GM18507 (cell line): ENCODE data around the gene HMCN2.

ENCODE experiments used
- DNase-seq: peaks from one replicate; pipeline ENCODE4 v3.0.0; 2011; ENCODE audit warnings: low read depth; ENCODE audit not compliant: insufficient read length; ENCODE audit errors: extremely low spot score
- FAIRE-seq: peaks from 2 replicates; lab custom pipeline; 2011; peaks lifted over from hg19 to GRCh38; lab: Jason Lieb, UNC

HMCN2 gene

DNA sequence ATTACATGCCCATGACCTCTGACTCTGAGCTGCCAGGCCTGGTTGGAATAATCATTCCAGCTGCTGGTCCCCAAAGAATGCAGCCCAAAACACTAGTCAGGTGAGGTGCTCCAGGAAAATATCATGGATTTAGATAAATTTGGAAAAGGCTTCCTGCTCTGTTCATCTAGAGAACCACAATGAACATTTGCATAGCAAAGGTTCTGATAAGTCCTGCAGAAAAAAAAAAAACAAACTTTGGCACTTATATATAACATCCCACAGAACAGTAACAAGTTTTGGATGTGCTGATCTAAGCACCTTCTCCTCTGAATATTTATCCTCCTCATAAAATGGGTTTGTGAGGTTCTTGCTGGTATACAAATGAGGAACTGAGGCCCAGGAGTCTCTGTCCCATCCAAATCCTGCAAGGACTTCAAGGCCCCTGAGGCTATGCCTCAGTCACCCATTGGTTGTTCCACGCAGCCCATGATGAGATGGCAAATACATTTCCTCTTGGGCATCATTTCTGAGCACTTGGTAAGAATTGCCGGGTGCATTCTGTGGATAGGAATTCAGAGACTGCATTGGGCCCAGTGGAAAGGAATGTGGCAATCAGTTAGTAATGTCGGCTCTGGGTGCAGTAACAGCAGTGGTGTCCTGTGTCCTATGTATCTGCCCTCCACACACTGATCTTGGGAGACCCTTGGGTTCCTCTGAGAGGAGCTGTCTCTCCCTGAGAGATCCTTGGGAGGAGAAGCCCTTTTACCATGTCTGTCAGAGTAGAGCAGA is 105.8 kb downstream of the HMCN2 start:
- no peak for DNase-seq
- no peak for FAIRE-seq

DNA sequence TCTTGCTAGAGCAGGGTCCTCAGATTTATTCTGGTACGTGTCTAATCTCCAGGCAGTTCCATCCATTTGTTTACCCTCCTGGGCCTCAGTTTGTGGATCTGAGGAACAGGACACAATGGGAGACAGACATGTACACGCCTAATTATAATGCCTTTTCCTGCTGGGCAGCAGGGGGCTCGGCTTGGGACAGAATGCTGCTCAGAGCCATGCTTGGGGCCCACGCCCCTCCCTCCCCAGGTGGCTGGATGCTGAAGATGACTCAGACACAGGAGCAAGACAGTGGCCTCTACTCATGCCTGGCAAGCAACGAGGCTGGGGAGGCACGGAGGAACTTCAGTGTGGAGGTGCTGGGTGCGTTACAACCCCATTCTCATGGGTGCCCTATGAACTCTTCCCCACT is 106.5 kb downstream of the HMCN2 start:
- FAIRE-seq (no peak), DNase-seq (no peak)

- FAIRE-seq = no peak
- DNase-seq = no peak
Measured at GRCh38 chr9:130373679-130374325, 108.2 kb downstream of the HMCN2 start.

DNA sequence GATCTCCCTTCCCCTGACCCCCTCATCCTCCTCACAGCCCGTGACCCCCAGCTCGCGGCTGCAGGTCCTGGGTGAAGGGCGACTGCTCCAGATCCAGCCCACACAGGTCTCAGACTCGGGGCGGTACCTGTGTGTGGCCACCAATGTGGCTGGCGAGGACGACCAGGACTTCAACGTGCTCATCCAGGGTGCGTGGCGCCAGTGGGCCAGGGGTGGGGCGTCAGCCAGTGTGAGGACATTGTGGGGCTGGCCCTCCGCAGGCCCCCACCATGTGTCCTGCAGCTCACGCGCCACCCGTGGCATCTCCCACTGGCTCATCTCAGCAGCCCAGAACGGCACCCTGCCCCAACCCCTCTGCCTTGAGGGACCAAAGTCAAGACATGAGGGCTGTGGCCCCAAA is 112.1 kb downstream of the HMCN2 start:
- no peak for FAIRE-seq
- no peak for DNase-seq

- no peak for DNase-seq
- FAIRE-seq = no peak
Measured at GRCh38 chr9:130378875-130379648, 113.5 kb downstream of the HMCN2 start.

GRCh38 chr9:130379649-130379970 is 114.0 kb downstream of the HMCN2 start:
- no peak for FAIRE-seq
- no peak for DNase-seq

DNA sequence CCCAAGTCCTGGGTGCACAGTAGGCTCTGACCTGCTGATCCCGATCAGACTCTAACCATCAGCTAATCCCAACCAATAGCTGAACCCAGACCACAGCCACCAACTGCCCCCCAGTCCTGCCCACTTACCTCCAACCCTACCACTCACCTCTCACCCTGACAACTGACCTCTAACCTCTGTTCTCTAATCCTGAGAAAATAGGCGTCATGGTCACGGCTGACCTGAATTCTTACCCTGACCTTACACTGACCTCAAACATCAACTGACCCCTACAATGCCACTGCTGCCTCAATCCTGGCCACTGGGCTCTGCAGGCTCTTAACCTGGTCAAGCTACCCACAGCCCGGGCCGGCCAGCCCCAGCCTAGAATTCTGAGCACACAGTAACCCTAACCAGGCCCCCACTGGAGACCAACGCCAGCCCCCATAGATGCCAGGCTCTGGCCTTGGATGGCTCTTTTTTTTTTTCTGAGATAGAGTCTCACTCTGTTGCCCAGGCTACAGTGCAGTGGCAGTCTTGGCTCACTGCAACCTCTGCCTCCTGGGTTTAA is 115.4 kb downstream of the HMCN2 start:
- DNase-seq = no peak
- no peak for FAIRE-seq

DNA sequence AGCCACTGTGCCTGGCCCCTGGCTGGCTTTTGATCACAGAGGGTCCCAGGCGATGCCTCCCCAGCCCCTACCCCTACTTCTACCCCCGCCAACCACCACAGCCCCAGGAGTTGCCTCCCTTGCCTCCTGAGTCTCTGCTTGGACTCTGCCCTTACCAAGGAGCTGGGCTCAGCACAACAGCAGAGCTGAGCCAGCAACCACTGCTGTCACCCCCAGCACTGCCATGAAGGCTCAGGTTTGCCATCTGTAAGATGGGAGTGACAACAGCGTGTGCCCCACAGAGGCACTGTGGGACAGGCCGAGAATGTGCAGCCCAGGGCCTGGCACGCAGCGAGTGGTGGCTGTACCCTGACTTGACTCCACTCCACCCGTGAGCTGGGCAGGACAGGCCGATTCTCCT is 116.1 kb downstream of the HMCN2 start:
- DNase-seq = no peak
- FAIRE-seq = no peak

DNA sequence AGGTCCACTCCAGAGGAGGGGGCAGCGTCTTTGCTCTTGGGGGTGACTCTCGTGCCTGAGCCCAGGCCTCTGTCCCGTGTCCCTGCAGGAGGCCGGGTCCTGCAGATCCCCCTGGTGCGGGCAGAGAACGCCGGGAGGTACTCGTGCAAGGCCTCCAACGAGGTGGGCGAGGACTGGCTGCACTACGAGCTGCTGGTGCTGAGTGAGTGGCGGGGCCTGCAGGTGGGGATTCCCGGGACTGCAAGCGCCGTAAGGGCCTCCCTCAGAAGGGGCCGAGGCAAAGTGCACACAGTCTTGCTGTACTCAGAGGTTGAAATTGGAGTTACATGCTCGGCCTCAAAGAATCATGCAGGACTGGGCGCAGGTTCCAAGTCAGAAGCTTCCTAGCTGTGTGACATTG is 116.5 kb downstream of the HMCN2 start:
- FAIRE-seq = no peak
- DNase-seq = no peak

- FAIRE-seq = no peak
- DNase-seq = no peak
Measured at GRCh38 chr9:130382636-130383349, 117.2 kb downstream of the HMCN2 start.

DNA sequence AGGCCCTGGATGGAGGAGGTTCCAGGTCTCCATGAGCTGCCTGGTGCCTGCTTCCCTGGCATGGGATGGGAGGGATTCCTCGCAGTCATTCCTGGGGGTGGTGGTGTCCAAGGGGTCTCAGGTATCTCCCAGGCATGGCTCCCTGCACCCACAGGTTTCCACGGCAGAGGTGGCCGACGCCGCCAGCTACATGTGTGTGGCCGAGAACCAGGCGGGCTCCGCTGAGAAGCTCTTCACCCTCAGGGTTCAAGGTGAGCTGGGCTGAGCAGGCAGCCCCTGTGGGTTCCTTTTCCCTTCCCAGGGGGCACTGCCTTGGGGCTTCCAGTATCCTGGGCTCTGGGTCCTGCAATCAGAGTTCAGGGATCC is 117.8 kb downstream of the HMCN2 start:
- DNase-seq = no peak
- no peak for FAIRE-seq

GRCh38 chr9:130383979-130384676 is 118.6 kb downstream of the HMCN2 start:
- DNase-seq (no peak), FAIRE-seq (no peak)

GRCh38 chr9:130385257-130385656 is 119.7 kb downstream of the HMCN2 start:
- no peak for DNase-seq
- no peak for FAIRE-seq

- no peak for FAIRE-seq
- DNase-seq = no peak
Measured at GRCh38 chr9:130387398-130387797, 121.8 kb downstream of the HMCN2 start.

DNA sequence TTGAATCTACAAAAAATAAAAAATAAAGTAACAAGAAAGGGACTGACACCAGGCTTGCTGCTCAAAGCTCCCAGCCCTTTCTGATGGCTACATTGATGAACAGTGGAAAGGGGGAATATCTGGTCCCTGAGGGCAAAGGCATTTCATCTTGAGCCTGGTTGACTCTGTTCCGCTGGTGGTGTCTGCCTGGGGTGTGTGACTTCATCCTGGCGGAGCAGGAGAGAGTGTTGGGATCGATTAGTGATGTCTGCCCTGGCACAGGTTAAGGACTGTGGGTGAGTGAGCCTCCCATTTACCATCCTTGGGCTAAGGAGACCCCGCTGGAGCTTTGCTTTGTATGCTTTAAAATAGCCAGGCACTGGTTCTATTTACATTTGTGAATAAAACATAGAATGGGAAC is 122.3 kb downstream of the HMCN2 start:
- no peak for FAIRE-seq
- DNase-seq = no peak

- DNase-seq = no peak
- no peak for FAIRE-seq
Measured at GRCh38 chr9:130390390-130390789, 124.8 kb downstream of the HMCN2 start.

- FAIRE-seq (no peak), DNase-seq (no peak)
Measured at GRCh38 chr9:130390986-130391385, 125.4 kb downstream of the HMCN2 start.

DNA sequence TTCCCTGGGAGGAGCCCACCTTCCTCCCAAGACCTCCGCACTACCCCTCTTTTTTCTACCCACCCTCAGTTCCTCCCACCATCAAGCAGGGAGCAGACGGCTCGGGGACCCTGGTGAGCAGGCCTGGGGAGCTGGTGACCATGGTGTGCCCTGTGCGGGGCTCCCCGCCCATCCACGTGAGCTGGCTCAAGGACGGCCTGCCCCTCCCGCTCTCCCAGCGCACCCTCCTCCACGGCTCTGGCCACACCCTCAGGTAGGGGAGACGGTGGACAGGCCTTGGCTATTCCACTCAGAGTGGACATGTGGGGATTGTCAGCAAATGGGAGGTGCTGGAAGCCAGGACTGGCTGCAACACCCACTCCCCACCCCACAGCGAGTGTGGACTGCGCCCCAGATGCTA is 126.3 kb downstream of the HMCN2 start:
- DNase-seq = no peak
- FAIRE-seq = no peak

GRCh38 chr9:130393681-130394071 is 128.1 kb downstream of the HMCN2 start:
- DNase-seq (no peak), FAIRE-seq (no peak)
